ENCODE data around the gene SP140.

SP140 gene

DNA sequence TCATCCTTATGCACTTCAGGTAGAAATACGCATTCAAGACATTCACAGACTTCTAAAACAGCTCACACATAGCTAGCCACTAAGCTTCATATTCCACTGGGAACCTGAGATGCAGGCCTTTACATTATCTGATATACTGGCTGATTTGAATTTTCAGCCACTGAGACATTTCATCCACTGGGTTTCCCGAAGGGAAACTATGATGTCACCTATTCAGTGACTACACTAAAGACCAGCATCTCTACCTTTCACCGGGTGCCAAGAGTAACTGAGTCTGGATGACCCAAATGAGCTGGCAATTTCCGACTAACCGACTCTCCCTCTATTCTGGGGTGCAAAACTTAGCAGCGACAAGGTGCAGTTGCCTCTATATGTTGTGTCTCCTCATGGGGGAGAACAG is 69.7 kb downstream of the SP140 start:
- in situ Hi-C loops (cut with HindIII; ENCODE audit: low pct_ligation_motif_present, low sequenced_read_pairs), result no loop called here
- Histone ChIP-seq H3K4me3 (ENCODE audit: low read depth, low read length) (no peak overlapping the region), H3K27me3 (replicated peaks) (no peaks in the 10 kb centered on the region), H3K27ac (no peak overlapping the region), H3K36me3 (replicated peaks) (no peaks in the 10 kb centered on the region)
- TF ChIP-seq, protein P1, sequence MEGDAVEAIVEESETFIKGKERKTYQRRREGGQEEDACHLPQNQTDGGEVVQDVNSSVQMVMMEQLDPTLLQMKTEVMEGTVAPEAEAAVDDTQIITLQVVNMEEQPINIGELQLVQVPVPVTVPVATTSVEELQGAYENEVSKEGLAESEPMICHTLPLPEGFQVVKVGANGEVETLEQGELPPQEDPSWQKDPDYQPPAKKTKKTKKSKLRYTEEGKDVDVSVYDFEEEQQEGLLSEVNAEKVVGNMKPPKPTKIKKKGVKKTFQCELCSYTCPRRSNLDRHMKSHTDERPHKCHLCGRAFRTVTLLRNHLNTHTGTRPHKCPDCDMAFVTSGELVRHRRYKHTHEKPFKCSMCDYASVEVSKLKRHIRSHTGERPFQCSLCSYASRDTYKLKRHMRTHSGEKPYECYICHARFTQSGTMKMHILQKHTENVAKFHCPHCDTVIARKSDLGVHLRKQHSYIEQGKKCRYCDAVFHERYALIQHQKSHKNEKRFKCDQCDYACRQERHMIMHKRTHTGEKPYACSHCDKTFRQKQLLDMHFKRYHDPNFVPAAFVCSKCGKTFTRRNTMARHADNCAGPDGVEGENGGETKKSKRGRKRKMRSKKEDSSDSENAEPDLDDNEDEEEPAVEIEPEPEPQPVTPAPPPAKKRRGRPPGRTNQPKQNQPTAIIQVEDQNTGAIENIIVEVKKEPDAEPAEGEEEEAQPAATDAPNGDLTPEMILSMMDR (IDR thresholded peaks at IDR 0.05; ENCODE audit: low read depth, low read length, missing control alignments), result no peak
- DNase-seq, result no peak

DNA sequence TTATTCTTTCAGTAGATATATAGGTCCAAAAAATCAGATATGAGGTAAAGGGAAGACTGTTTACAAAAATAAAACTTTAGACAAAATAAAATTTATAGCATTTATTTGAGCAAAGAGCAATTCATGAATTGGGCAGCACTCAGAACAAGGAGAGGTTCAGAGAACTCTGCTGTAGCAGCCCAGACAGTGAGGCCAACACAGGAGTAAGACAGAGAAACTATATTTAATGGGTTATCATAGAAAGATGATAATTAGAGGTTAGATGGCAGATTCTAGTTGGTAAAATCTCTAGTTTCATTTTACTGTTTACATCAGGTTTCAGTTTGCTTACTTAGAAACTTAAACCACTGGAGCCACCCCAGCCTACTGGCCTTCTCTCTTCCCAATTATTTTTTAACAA is 71.4 kb downstream of the SP140 start:
- H3K27me3 ChIP-seq (replicated peaks), result no peaks in the 10 kb centered on the region
- TF ChIP-seq, protein P1 (IDR thresholded peaks at IDR 0.05; ENCODE audit: low read depth, low read length, missing control alignments), result no peak
- H3K36me3 ChIP-seq (replicated peaks), result no peaks in the 10 kb centered on the region
- H3K27ac ChIP-seq, result no peak overlapping the region
- in situ Hi-C loops (cut with HindIII; ENCODE audit: low pct_ligation_motif_present, low sequenced_read_pairs), result no loop called here
- DNase-seq, result no peak
- H3K4me3 ChIP-seq (ENCODE audit: low read depth, low read length), result no peak overlapping the region

DNA sequence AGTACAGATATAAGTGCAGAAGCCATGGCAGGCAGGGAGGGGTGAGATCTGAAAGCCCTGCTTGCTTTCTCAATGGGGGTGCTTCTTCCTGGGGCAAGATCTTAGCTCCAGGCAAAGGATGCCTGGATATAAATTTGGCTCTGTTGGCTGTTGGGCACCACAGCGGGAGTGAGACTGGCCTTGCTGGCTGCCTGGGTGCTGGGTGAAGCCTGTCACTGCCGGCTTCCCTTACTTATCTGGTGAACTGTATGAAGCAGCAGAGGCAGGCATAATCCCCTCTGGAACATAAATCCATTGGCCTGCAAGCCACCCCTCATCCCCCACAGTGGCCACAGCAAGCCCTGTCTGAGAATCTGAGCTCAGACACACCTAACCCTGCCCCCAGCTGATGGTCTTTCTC is 74.1 kb downstream of the SP140 start:
- TF ChIP-seq, protein P1 (IDR thresholded peaks at IDR 0.05; ENCODE audit: low read depth, low read length, missing control alignments), result no peak
- H3K36me3 ChIP-seq (replicated peaks), result no peaks in the 10 kb centered on the region
- in situ Hi-C loops (cut with HindIII; ENCODE audit: low pct_ligation_motif_present, low sequenced_read_pairs), result no loop called here

DNA sequence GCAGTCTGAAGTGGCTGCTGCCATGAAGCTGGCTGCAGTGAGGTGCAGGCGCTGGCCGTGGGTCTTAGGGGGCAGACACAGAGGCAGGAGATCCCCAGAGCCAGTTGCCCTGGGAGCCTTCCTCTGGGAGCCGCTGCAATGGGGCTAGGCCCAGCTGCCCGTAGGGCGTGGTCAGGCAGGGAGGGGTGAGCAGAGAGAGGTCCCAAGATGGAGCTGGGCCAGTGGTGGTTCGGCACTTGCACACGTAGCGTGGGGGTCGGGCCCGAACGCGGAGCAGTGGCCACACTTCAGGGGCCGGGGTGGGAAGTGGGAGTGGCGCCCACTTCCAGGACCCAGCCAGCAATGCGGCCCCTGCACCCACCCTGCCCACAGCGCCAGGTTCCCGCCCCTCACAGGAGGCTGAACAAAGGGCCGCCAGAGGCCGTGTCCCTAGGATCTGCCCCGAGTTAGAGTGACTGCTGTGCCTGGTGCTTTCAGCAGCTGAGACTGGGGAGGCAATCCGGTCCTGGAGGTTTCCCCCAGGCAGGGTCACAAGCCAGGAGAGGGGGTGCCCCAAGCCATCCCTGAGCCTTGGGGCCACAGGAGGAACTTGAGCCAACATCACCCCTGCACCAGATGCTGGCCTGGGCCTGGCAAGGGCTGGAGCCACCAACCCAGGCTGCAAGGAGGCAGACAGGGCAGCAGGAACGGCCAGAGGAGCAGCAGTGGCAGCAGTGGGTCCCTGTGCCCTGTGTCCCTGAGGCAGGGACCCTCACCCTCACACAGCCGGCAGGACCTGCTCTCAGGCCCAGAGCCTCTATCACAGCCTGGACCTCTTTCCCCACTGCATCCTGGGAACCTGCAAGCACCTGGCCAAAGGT is 80.1 kb downstream of the SP140 start:
- in situ Hi-C loops (cut with HindIII; ENCODE audit: low pct_ligation_motif_present, low sequenced_read_pairs), result no loop called here
- no peaks in the 10 kb centered on the region for H3K27me3 ChIP-seq (replicated peaks)
- H3K36me3 ChIP-seq (replicated peaks), result no peaks in the 10 kb centered on the region
- TF ChIP-seq, protein P1 (IDR thresholded peaks at IDR 0.05; ENCODE audit: low read depth, low read length, missing control alignments), result no peak
- no peak for DNase-seq
- H3K27ac ChIP-seq, result no peak overlapping the region
- no peak overlapping the region for H3K4me3 ChIP-seq (ENCODE audit: low read depth, low read length)

More for the DNA sequence above, 74.1 kb downstream of the SP140 start:
- Histone ChIP-seq H3K27me3 (replicated peaks) (no peaks in the 10 kb centered on the region), H3K27ac (no peak overlapping the region), H3K4me3 (ENCODE audit: low read depth, low read length) (no peak overlapping the region)
- no peak for DNase-seq

DNA sequence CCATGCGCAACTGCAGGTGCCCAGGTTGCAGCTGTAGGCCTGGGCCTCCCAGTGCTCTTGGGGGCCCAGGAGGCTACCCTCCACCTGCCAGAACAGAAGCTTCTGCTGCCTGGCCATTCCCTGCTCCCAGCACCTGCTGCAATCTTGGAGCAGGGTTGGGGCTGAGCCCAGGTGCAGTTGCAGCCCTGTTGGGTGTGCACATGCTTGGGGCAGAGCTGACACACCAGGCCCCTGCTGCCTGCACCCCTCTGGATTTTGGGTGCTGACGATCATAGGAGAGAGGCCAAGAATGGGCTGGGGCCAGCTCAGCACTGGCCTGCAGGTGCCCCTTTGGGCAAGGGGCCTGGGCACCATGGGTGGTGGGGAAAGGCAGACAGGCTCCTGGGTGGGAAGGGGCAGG is 80.9 kb downstream of the SP140 start:
- in situ Hi-C loops (cut with HindIII; ENCODE audit: low pct_ligation_motif_present, low sequenced_read_pairs), result no loop called here
- DNase-seq, result no peak

More for the DNA sequence above, 80.9 kb downstream of the SP140 start:
- Histone ChIP-seq H3K27ac (no peak overlapping the region), H3K36me3 (replicated peaks) (no peaks in the 10 kb centered on the region), H3K4me3 (ENCODE audit: low read depth, low read length) (no peak overlapping the region), H3K27me3 (replicated peaks) (no peaks in the 10 kb centered on the region)
- TF ChIP-seq, protein P1 (IDR thresholded peaks at IDR 0.05; ENCODE audit: low read depth, low read length, missing control alignments), result no peak

Measured in brain microvascular endothelial cell (primary cell).